CD4-positive, alpha-beta T cell treated with Interferon gamma for 1 hour (primary cell): ENCODE results near the gene ICAM2.
"Not testable (repeated sequence)": the region's sequence is repeated elsewhere in the genome, so short reads cannot be mapped to it uniquely, and the experiment has no call there.

ENCODE experiments used
- DNase-seq: peaks from one replicate; pipeline ENCODE4 v3.0.0-alpha.2; 2020

ICAM2 gene

DNA sequence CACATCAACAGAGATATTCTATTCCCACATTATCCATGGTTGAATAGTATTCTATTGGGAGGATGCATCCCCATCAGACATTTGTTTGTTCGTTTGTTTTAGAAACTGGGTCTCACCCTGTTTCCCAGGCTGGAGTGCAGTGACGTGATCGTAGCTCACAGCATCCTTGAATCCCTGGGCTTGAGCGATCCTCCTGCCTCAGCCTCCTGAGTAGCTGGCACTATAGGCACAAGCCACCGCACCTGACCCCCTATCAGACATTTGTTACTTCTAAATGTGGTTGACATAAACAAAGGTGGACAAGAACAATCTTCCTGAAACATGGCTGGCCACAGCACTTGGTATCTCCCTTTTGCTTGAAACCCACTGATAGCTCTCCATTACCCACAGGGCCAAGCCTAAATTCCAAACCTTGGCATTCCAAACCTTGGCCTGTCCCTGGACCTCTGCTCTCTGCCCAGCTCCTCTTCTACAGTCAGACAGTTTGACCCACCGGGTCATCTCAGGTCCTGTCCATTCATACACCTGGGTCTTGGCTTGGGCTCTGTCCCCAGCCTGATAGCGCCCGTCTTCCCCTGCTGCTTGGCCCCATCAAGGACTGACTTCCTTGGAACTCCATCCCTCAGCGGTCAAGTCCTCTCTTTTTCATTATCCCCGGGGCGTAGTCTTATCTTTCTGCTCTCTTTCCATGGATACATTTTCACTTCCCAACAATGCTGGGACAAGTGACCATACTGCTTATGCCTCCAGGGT is 23.8 kb downstream of the ICAM2 start:
- no peak for DNase-seq

GRCh38 chr17:63995626-63996025 is 24.8 kb downstream of the ICAM2 start:
- no peak for DNase-seq

GRCh38 chr17:63993368-63993985 is 27.0 kb downstream of the ICAM2 start:
- no peak for DNase-seq

- no peak for DNase-seq
Measured at GRCh38 chr17:63991611-63992010, 28.8 kb downstream of the ICAM2 start.

DNA sequence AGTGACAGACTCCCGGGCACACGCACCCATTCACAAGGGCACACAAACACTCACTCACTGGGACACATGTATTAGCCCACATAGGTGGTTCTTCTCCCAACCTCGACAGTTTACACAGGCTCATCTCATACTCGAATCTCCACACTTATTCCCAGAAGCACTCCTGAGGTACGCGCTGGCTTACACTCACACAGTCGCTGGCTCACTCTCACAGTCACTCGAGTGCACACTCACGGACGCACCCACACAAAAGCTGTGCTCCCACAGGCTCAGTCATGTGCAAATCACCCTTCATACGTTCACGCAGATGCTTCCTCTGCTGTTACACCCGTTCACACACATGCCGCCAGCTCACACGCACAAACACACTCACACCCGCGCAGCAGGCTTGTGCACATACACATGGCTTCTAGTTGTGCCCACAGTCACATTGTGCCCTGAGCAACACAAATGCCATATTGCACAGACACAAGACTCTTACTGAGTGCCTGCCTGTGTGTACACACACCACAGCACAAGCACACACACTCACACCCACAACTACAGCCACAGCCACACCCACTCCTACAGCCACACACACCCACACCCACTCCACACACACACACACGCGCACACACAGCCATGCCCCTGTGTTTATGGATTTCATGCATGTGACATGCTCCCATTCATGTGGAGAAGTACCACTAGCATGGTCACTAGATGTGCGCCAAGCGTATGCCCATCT is 30.6 kb downstream of the ICAM2 start:
- no peak for DNase-seq

DNA sequence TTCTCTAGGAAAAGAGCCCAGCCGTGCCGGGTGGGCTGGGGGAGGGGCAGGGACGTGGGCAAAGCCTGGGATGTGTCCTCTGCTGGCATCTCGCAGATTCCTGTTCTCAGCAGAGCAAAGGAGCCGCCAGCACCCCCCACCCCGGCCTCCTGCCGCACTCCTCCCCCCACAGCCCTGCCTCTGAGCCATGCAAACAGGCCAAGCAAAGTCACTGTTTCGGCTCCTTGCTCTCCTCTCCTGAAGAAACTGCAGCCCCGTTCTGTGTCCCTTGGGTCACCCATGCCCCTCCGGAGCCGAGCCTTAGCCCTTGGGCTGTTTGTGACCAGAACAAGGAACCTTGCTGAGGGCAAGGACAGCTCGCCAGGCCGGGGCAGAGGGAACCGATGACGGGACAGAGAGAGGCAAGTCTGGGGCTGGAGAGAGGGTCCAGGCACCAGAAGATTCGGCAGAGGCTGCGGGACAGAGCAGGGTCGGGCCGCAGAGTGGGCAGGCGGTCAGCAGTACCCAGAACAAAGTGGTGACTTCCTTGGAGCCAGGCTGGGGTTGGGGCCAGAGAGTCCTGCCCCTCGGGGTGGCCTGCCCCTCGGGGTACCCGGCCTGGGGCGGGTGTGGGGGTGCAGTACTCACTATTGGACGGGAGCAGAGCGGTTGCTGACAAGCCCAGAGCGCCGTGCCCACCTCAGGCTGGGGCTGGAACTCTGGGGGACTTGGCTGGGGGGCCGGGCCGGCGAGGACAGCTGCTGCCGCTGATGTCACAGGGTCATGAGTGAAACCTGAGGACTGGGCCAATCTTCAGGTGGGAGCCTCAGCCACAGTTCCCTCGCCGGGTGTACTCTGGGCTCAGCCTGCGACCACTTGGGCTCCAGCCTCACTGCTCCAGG is 31.5 kb downstream of the ICAM2 start:
- DNase-seq: no peak

DNA sequence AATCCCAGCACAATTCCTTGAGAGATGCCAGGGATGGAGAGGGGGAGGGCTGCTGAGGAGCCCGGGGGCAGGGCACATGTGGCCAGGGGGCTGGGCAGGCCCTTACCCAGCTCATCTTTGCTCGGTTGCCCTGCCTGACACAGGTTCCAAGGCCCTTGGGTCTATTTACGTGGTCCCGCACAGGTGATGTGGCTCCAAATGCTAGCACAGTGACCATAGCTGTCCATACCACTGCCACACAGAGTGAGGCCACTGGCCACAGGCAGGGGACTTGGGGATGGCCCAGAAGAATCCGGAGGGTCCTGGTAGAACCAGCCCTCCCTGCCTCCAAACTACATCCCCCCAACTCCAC is 32.3 kb downstream of the ICAM2 start:
- DNase-seq: no peak

DNA sequence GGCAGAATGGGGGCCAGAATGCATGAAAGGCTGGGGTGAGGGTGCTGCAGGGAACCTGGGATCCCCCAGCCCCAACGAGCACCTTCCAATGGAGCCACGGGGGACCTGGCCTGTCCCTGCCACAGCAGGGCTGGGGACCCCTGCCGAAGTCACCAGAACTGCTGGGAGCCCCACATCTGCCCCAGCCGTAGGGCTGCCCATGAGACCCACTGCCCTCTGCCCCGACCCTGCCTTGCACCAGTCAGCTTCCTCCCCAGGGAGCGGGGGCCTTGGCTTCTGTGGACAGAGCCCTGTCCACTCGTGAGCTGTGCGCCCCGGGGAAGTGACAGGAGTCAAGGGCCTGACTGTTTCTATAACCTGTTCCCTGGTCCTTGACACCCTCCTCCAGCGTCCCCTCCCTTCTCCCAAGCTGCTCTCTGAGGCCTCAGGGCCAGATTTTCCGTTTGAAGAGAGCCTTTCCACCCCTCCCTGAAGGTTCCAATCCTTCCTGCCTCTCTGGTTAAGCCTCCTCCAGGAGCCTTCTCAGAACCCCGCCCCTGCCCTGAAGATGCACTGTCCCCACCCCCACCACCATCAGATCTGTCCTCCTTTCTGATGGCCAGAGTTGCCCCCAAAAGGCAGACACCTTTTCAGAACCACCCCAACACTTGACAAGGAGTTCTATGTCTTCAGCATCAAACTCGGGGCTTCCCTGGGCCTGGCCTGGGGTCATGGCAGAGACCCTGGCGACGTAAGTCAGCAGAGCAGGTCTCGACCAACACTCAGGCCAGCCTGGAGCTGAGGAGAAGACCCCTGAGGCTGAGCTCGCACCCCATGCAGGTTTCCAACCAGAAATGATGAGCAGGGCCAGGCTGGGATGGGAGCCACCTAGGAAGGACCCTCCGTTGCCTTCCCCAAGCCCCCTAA is 33.0 kb downstream of the ICAM2 start:
- DNase-seq: no peak

GRCh38 chr17:63986821-63987220 is 33.6 kb downstream of the ICAM2 start:
- DNase-seq: no peak

- no peak for DNase-seq
Measured at GRCh38 chr17:63985387-63986140, 34.9 kb downstream of the ICAM2 start.

- peak; percentile 69 for DNase-seq
Measured at GRCh38 chr17:63984651-63985386, 35.6 kb downstream of the ICAM2 start.

DNA sequence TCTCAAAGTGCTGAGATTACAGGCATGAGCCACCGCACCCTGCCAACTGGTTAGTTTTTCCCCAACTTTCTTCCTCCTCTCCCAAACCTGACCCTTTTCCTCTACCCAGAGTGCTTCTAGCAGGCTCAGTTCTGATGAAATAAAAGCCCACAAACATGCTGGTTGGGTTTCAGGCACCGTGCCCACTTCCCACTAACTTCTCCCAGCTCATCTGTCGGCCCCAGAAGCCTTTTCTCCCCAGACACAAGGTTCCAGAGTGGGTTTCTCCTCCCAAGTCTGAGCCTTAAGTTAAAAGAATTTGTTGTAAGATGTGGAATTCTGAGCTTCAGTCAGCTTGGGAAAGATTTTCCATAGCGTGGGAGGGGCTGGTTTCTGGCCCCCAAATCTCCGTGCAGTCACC is 36.2 kb downstream of the ICAM2 start:
- DNase-seq: no peak

- DNase-seq: no peak
Measured at GRCh38 chr17:63983320-63983719, 37.1 kb downstream of the ICAM2 start.

DNA sequence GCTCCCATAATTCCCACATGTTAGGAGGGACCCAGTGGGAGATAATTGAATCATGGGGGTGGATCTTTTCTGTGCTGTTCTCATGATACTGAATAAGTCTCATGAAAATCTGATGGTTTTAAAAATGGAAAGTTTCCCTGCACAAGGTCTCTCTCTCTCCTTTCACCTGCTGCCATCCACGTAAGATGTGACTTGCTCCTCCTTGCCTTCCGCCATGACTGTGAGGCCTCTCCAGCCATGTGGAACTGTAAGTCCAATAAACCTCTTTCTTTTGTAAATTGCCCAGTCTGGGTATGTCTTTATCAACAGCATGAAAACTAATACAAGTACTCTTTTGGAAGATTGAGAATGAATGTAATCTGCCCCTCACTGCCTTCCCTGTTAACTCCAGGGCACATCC is 37.8 kb downstream of the ICAM2 start:
- DNase-seq: not testable (repeated sequence)

GRCh38 chr17:63978272-63979200 is 41.9 kb downstream of the ICAM2 start:
- no peak for DNase-seq

DNA sequence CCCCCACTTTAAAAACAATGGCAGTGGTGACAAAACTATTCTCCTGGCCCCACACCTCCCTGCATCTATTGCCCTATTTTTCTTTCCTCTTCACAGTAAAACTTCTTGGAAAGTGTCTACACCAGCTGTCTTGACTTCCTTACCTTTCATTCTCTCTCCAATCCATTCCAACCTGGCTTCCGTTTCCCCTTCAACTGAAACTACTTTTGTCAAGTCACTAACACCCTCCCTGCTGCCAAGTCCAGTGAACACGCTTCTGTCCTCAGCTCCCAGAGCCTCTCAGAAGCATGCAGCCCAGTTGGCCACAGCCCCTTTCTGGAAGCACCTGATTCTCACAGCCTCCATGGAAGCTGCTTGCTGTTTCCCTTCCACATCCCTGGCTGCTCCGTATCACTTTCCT is 43.7 kb downstream of the ICAM2 start:
- no peak for DNase-seq

DNA sequence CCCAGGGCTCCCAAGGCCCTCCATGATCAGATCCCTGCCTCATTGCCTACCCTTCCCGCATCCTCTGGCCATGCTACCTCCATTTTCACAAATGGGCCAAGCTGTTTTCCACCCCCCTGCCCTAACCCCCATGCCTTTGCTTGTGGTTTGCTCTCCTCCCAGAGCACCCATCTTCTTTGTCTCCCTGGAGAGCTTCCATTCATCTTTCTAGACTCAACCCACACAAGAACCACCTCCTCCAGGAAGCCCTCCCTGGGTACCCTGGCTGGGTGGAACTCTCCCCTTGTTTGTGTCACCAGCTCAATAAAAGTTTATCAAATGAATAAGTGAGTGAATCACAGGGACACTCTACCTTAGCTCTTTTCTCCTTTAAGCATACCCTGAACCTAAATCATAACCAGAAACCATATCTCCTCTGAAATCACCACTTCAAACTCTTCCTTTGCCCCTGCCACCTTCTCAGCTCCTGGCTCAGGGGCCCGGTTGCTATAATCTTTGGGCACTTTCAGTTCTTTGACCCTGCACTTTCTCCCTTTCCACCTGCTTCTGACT is 44.8 kb downstream of the ICAM2 start:
- no peak for DNase-seq

DNA sequence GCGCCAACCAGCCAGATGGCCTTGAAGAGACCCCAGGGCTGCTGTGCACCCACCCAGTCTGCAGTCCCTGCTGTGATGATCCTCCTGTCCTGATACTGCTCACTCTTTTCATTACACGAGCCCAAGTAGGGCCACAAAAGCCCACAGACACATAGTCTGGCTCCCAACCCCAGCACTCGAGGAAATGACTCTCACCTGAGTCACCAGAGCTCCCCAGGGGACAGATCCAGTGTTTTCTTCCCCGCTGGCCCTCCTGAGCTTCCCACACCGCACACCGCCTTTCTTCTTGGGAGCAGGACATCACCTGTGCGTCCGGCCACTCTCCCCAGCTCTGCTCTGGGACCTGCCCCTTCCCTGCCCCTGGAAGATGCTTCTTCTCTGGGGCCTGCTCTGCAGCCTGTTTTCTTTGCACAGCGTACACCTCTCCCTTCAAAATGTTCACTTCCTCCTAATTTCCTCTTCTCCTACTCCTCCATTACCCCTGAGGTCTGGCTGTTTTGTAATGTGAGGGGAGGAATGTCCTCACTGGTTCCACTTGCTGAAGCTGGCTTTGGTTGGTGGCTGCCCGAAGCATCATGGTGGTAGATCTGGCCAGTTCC is 45.7 kb downstream of the ICAM2 start:
- DNase-seq: no peak
